ENCODE results near the gene IL5RA.

IL5RA gene

GRCh38 chr3:3097958-3098357 lies 12.2 kb downstream of the IL5RA start:
- TF ChIP-seq, protein P1, sequence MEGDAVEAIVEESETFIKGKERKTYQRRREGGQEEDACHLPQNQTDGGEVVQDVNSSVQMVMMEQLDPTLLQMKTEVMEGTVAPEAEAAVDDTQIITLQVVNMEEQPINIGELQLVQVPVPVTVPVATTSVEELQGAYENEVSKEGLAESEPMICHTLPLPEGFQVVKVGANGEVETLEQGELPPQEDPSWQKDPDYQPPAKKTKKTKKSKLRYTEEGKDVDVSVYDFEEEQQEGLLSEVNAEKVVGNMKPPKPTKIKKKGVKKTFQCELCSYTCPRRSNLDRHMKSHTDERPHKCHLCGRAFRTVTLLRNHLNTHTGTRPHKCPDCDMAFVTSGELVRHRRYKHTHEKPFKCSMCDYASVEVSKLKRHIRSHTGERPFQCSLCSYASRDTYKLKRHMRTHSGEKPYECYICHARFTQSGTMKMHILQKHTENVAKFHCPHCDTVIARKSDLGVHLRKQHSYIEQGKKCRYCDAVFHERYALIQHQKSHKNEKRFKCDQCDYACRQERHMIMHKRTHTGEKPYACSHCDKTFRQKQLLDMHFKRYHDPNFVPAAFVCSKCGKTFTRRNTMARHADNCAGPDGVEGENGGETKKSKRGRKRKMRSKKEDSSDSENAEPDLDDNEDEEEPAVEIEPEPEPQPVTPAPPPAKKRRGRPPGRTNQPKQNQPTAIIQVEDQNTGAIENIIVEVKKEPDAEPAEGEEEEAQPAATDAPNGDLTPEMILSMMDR (IDR thresholded peaks at IDR 0.05), result no peak
- Histone ChIP-seq H3K27ac (no peak overlapping the region), H3K4me1 (ENCODE audit: control insufficient read depth in 1 of 2, insufficient read depth in 1 of 2, low read depth in 1 of 2, low read length in 1 of 2) (no peaks in the 10 kb centered on the region), H3K4me3 (ENCODE audit: low read depth in 1 of 2, low read length in 1 of 2) (no peak overlapping the region), H3K36me3 (no peaks in the 10 kb centered on the region), H3K9me3 (no peaks in the 10 kb centered on the region), H3K27me3 (no peaks in the 10 kb centered on the region)

DNA sequence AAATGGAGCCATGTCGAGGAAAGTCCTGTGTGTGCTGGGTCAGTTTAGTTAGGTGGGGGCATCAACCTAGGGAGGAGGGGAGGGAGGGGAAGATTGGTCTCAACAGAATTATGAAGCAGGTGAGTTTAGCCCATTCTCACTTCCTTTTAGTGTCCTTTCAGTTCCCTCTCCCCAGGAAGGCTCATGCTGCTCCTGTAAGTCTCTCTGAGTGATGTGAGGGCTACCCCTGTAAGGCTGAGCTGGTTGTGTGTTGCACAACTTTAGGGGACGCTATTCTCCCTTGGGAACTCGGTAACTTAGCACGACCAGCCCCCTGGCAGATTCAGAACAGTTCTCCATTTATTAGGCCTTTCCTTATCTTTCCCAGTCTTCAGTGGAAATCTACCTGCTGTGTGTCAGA lies 21.2 kb downstream of the IL5RA start:
- H3K4me1 ChIP-seq (ENCODE audit: control insufficient read depth in 1 of 2, insufficient read depth in 1 of 2, low read depth in 1 of 2, low read length in 1 of 2), result peaks cover 22 to 30% of the 10 kb centered on the region in 2 experiments
- H3K27me3 ChIP-seq, result no peaks in the 10 kb centered on the region
- H3K4me3 ChIP-seq (ENCODE audit: low read depth in 1 of 2, low read length in 1 of 2), result no peak overlapping the region
- H3K27ac ChIP-seq, result no peak overlapping the region
- no peaks in the 10 kb centered on the region for H3K9me3 ChIP-seq
- H3K36me3 ChIP-seq, result no peaks in the 10 kb centered on the region
- TF ChIP-seq, protein P1 (IDR thresholded peaks at IDR 0.05), result no peak

DNA sequence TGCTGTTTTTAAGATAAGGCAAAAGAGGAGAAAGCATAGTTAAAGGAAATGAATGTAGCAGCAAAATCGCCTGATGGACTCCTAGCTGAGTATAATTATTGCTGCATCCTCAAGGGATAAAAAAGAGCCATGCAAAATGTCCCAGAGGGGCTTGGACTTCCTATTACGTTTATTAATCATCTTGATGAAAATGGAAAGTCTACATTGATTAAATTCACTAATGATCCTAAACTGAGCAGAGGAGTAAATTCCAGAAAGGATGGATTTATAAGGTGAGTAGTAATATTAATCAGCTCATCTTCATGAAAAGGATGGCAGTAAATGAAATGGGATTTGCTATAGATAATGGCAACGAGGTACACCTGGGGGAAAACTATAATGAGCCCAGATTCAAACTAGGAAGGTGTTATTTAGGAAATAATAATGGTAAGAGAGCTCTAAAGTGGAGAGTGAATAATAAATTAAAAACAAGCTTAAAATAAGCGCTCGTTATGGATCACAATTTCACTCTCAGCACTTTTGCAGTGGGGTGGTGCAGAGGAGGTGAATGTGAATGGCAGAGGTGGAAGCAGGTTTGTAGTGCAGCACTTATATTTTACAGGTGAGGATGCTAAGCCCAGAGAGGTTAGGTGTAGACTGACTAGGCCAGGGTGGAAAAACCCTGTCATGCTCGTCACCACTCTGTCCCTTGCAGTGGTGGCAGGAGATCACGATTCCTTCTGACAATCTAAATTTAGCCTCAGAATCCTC lies 22.3 kb downstream of the IL5RA start:
- H3K27me3 ChIP-seq, result no peaks in the 10 kb centered on the region
- H3K4me3 ChIP-seq (ENCODE audit: low read depth in 1 of 2, low read length in 1 of 2), result no peak overlapping the region
- H3K9me3 ChIP-seq, result no peaks in the 10 kb centered on the region
- no peak overlapping the region for H3K27ac ChIP-seq
- H3K4me1 ChIP-seq (ENCODE audit: control insufficient read depth in 1 of 2, insufficient read depth in 1 of 2, low read depth in 1 of 2, low read length in 1 of 2), result peaks cover 24 to 31% of the 10 kb centered on the region in 2 experiments
- TF ChIP-seq, protein P1 (IDR thresholded peaks at IDR 0.05), result no peak
- H3K36me3 ChIP-seq, result no peaks in the 10 kb centered on the region

GRCh38 chr3:3087279-3087678 lies 22.9 kb downstream of the IL5RA start:
- no peak overlapping the region for H3K4me3 ChIP-seq (ENCODE audit: low read depth in 1 of 2, low read length in 1 of 2)
- peaks cover 30 to 38% of the 10 kb centered on the region in 2 experiments for H3K4me1 ChIP-seq (ENCODE audit: control insufficient read depth in 1 of 2, insufficient read depth in 1 of 2, low read depth in 1 of 2, low read length in 1 of 2)
- no peak overlapping the region for H3K27ac ChIP-seq
- H3K9me3 ChIP-seq, result no peaks in the 10 kb centered on the region
- H3K27me3 ChIP-seq, result no peaks in the 10 kb centered on the region
- TF ChIP-seq, protein P1 (IDR thresholded peaks at IDR 0.05), result no peak
- no peaks in the 10 kb centered on the region for H3K36me3 ChIP-seq

- TF ChIP-seq, protein P1 (IDR thresholded peaks at IDR 0.05), result no peak
- peaks cover 40 to 48% of the 10 kb centered on the region in 2 experiments for H3K4me1 ChIP-seq (ENCODE audit: control insufficient read depth in 1 of 2, insufficient read depth in 1 of 2, low read depth in 1 of 2, low read length in 1 of 2)
- peak overlapping the region in 1 of 2 experiments; percentile 16 for H3K4me3 ChIP-seq (ENCODE audit: low read depth in 1 of 2, low read length in 1 of 2)
- H3K27me3 ChIP-seq, result no peaks in the 10 kb centered on the region
- H3K9me3 ChIP-seq, result no peaks in the 10 kb centered on the region
- no peaks in the 10 kb centered on the region for H3K36me3 ChIP-seq
- H3K27ac ChIP-seq, result peak overlapping the region; percentile 55
These were observed 23.9 kb downstream of the IL5RA start for GRCh38 chr3:3086239-3086638.

Measured in neutrophil (primary cell).